Astrocyte of the hippocampus (primary cell): ENCODE results near the gene NMT2.
"Not testable (repeated sequence)": the region's sequence is repeated elsewhere in the genome, so short reads cannot be mapped to it uniquely, and the experiment has no call there.

Experiments
- DNase-seq: peaks from one replicate; pipeline ENCODE4 v3.0.0; 2011; ENCODE audit warnings: low read depth, low spot score

NMT2 gene

DNA sequence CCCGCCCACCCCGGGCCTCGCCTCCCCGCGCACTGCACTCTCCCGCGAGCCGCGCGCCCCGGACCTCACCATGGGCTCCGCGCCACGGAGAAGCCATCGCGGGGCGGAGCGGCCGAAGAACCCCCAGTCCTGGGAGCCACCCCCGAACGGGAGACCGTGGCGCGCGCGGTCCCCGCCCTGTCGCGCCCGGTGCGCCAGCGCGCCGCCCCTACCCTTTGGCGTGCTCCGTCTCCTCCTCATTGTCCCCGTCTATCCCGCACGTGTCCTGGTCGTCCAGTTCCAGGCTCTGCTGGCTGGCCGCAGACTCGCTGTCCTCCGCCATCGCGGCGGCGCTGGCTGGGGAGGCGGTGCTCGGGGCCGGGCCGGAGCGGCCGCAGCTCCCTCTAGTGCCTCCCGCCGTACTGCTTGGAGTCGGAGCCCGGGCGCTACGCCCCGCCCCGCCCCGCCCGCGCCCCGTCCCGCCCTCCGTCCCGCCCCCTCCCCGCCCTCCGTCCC is at the start of gene NMT2:
Gene NMT2, minus strand, starts transcription at position 403 of the 495 bp plus-strand sequence. Its CDS starts 81 bp downstream, at position 322.
- DNase-seq: no peak

DNA sequence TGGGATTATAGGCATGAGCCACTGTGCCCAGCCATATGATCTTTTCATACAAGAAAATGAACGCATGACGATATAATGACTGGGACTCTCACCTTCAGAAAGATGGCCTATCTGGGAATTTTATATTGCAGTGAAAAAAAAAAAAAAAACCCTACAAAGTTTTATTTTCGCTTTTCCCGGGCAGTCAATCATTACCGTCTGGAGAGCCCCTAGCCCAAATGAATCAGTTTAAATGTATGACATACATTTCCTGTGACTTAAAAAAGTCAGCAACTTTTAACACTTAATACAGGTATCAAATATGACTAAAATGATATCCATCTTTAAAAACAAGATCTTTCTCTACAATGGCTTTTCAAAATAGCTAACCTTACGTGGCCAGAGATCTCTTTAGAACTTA is 48.2 kb upstream of the NMT2 start:
- no peak for DNase-seq

DNA sequence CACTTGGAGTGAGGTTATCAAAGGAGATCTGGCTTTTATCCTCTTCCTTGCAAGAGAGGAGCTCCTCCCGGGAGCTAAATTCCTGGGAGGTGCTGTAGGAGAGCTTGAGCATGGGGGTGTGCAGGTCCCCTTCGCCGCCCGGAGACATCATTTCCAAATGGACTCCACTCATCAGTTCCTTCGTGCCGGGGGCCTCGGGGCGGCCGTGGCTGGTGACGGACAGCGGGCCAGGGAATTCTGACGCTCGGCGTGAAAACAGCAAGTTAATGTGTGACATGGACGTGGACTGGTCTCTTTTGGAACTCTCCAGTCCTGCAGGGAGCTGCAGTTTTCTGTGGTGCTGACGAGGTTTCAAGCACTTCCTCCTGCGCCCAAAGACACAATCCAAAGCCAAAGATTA is 45.7 kb upstream of the NMT2 start:
- DNase-seq: no peak

DNA sequence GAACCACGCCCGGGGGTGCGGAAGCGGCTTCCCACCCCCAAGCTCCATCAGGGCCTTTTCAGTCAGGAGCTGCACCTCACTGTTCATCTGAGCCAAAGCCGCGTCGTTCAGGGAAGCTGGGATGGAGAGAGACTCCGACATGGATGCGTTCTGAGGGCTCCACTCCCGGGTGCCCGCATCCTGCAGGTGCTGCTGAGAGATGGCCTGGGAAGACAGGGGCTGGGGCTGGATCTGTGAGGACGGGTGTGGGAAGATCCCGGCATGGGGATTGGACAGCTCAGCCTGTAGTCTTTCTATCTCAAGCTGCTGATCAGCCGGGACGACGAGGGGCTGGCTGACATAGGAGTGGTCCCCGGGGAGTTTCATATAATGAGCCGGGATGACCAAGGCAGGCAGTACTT is 45.0 kb upstream of the NMT2 start:
- DNase-seq: no peak

DNA sequence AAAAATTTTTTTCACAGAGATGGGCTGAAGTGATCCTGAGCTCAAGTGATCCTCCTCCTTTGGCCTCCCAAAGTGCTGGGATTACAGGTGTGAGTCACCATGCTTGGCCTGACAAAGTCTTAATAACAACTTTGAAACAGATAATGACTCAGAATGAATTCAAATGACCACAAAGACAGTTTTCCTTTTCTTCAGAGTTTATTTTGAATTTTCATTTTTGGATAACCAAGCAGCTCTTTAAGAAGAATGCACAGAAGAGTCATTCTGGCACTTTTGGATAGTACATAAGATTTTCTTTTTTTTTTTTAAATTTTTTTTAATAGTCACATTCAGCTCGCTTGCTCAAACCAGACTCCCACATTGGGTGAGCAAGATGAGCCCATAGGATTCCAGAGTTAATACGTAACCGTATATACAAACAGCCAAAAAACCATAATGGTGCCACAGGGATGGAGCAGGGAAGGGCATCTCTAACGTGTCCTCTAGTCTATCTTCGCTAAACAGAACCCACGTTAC is 43.0 kb upstream of the NMT2 start:
- peak; percentile 52 for DNase-seq

DNA sequence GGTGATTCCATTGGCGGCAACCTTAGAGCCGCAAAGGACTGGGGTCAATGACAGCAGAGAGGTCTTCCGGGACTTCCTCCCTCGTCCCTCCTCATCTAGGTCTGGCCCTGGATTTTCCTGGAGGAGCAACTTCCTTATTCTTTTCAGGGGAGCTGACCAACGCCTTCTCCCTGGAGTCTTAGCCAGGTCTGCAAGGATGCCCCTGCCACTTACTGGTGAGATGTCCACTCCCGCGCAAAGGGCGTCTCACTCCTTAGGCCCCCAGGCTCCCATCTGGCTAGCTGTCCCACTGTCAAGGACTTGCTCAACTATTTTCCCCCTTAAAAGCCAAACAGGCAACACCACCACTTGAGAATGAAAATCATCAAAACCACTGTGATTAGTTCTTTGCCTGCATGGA is 42.0 kb upstream of the NMT2 start:
- no peak for DNase-seq

DNA sequence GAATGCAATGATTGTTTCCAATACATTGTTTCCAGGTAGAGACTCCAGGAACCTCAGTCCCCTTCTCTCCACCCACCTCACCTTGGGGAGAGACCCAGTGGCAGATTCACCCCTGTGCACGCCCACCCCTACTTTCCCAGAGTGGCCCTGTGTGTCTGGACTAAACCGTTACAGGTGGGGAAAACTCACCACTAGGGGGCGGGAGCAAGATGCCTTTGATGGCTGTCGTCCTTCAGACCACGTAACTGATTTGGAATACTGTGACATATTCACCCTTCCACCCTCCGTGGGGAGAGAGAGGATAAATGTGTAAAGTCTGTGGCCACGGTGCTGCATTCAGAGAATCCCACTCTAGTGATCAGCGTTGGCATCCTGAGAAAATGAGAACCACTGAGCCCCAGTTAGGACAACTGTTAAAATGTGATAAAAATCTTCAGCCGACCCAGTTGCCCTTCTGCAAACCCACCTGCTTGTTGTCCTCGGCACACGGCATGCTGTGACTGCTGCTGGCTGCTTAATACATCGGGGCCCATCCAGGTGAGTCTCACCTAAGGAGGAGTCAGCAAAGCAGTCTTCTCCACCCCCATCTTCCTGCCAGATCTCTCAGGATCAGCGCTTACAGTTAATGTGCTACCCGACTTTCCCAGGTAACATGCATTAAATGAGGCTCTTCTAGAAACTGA is 41.5 kb upstream of the NMT2 start:
- DNase-seq: peak; percentile 87

DNA sequence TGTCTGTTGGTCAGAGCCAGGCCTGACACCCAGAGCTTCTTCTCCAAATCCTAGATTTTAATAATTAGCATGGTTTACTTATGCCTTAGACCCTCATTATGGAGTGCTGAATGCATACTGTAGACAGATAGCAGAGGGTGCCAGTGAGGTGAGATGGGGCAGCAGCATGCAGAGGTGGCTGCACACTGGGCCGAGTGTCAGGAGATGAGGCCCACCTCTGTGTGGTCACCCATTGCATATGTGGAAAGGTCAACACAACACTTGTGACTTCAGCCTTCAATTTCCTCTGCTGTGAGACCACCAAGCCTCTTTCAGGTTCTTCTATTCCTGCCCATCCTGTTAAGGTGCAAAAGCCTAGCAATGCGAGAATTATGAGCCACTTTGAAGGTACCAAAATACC is 39.7 kb upstream of the NMT2 start:
- DNase-seq: no peak

DNA sequence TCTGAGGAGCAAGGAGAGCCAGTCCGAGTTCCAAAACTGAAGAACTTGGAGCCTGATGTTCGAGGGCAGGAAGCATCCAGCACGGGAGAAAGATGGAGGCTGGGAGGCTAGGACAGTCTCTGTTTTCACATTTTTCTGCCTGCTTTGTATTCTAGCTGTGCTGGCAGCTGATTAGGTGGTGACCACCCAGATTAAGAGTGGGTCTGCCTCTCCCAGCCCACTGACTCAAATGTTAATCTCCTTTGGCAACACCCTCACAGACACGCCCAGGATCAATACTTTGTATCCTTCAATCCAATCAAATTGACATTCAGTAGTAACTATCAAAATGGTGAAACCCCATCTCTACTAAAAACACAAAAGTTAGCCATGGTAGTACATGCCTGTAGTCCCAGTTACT is 38.9 kb upstream of the NMT2 start:
- not testable (repeated sequence) for DNase-seq

DNA sequence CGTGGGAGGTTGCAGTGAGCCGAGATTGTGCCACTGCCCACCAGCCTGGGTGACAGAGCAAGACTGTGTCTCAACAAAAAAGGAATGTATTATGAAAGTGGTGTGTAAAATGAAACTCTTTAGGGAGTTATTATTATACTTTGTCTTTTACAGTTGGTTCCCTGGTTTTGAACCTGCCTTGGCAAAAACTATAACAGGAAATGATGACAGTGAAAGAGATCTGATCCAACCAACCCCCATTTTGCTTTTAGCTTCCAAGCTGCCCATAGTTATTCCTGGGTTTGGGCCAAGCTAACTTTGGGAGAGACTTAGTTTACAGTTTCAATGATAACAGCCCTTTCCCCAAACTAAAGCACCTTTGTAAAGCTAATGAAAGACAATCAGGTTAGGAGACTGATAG is 34.1 kb upstream of the NMT2 start:
- no peak for DNase-seq

DNA sequence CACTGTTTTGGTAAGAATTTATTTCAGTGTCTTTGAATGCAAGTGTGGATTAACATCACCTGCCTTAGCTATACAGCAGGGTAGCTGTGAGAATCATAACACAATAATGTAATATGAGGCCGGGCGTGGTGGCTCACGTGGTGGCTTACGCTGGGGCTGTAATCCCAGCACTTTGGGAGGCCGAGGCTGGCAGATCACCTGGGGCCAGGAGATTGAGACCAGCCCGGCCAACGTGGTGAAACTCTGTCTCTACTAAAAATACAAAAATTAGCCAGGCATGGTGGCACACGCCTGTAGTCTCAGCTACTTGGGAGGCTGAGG is 33.8 kb upstream of the NMT2 start:
- not testable (repeated sequence) for DNase-seq

DNA sequence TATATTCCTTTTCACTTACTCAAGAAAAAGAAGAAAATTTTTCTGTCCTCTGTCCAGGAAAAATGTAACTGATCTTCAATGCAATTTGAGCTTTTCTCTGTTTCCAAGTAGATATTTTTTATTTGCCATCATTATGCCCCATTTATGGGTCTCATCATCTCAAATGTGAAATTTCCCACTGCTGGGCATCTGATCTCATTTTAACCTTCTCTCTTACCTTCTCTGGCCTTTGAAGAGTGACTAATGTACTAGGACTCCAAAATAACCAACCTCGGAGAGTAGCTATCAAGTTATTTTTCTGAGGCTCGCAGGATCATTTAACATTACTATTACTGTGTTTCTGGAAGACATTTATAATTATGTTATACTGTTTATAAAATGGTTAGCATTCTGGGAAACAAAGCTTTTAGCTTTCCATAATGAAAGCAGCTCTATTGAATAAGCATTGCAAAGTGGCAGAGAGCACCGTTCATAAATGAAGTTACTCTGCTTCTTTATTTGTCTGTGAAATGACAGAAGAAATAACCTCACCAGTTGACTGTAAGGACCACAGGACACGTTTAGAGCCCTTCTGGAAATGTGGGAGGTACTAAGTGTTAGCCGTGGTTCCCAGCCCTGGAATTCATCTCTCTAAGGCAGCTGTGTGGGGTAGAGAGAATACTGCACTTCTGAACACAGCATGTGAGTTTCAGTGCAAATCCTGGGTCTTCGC is 33.3 kb upstream of the NMT2 start:
- DNase-seq: peak; percentile 71

DNA sequence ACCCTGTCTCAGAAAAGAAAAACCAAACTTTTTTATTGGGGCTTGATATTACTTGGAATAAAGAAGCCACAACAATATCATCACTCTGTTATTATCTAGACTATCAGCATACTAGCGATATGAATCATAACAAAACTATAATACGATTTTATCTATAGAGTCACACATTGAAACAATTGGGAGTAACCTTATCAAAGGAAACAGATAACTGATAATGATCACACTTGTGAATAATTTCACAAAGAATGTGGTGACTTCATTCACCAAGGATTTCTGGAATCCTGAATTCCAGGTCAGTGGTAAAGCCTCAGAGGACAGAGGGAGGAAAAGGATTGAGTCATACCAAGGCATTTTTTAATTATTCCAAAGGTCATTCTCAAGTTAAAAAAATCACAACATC is 32.1 kb upstream of the NMT2 start:
- DNase-seq: peak; percentile 91

DNA sequence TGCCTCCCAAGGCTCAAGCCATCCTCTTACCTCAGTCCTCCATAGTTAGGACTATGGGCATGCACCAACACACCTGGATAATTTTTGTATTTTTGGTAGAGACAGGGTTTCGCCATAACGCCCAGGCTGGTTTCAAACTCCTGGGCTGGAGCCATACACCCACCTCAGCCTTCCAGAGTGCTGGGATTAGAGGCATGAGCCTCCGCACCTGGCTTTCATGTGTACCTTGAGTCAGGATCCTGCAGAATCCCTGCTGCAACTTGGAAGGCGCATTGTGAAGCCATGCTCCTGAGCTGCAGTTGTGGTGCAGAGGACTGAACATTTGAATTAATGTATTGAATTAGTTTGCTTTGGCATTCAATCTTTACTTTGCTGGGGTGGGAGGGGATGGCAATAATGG is 29.4 kb upstream of the NMT2 start:
- DNase-seq: peak; percentile 28

DNA sequence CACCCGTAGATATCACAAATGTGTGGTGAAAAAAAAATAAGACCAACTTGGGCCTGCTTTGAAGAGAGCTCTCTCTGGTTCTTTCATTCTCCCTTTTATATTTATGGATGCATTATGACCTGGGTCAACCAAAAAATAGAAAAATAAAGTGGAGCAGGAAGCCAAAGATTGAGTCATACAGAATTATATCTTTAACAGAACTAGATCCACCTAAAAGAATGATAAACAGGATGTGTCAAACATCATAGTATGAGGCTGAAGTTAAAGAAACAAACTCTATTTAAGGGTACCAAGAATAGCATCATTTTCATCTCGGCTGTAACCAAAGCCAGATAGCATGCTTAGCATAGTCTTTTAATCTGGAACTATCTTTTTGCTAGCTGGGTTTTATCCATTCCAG is 28.8 kb upstream of the NMT2 start:
- no peak for DNase-seq

DNA sequence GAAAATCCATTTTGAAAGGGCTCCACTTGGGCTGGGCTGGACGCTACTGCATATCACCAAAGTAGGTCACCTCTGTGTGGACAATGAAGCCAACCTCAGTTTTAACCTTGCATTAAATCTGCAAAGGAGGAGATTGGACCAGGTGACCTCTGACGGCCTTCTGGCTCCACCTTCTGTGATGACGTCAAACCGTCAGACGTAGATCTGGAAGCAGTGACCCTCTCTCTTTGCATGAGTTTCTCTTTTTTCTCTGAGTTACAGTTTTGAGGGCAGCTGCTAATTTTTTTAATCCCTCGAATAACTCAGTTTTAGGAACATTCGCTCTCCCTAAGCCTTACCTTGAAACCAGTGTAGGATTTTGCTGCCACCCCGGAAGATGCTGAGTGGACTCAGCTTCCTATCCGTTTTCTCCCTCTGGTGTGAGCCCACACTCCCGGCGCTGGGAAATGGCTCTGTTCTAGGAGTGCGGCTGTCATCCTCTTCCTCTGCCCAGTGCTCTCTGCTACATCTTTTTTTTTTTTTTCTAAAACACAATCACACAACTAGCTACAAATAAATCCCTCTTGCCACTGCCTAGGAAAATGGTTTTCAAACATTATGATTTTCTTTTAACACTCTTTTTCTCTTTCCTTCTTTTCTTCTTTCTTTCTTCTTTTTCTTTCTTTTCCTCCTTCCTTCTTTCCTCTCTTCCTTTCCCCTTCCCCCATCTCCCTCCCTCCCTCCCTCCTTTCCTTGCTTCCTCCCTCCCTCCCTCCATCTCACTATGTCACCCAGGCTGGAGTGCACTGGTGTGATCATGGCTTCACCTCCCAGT is 27.7 kb upstream of the NMT2 start:
- DNase-seq: no peak

DNA sequence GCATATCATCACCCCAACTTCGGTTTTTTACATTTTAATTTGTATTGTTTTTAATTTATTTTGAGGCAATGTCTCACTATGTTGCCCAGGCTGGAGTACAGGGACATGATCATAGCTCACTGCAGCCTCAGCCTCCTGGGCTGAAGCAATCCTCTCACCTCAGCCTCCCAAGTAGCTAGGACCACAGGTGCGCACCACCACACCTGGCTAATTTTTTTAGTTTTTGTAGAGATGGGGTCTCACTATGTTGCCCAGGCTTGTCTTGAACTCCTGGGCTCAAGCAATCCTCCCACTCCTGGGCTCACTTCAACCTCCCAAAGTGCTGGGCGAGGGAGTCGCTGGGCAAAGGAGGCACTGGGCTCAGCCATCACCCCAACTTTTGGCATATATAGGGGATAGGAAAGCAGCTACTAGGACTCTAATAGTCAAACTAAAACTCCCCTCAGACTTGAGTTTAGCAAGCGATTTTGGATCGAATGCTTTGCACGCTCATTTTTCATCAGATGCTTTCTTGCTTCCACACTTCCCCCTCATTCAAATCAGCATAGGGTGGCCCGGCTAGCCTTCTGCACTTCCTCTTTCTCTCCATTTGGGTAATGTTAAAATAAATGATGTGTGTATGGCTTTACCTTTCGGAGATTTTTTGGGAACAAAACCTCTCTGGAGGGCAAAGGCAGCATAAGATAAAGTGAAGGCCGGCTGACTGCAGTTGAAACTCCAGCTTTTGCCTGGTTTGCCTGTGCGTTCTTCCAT is 20.8 kb upstream of the NMT2 start:
- DNase-seq: no peak

DNA sequence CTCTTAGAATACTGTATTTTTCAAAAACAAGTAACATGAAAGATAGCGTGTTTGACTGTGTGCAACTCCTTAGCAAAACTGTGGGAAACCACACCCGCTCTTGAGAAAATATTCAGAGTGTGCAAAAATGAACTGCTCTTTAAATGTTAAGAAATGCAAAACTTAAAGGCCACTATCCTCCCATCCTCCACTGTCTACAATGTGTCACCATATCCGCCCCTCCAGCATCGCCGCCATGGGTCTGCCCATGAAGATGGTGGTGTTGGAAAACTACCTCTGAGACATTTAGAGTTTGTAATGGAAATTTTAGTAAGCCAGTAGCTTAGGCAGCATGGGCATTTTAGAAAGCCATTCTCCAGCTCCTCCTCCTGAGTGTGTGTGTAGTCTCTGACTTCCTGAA is 20.1 kb upstream of the NMT2 start:
- DNase-seq: no peak

DNA sequence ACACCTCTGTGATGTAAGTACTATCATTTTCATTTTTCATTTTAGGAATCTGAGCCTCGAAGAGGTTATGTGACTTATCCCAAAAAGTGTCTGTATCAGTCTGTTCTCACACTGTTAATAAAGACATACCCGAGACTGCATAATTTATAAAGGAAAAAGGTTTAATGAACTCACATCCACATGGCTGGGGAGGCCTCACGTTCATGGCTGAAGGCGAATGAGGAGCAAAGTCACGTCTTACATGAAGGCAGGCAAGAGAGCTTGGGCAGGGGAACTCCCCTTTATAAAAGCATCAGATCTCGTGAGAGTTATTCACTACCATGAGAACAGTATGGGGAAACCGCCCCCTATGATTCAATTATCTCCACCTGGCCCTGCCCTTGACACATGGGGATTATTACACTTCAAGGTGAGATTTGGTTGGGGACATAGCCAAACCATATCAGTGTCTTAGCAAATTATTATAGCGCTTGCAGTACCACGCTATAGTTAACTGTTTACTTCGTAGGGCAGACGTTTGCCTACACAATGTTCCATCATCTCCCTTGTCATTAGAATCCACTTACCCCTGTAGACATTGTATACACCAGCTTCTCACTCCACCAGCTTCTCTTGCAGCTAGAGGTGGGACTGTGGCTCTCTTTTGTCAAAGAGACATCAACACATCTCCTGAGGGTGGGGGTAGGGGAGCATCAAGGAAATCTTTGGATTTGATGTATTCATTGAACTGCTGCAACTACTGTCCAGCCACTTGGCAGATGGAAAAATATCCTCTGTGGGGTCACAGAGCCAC is 15.4 kb upstream of the NMT2 start:
- DNase-seq: no peak

DNA sequence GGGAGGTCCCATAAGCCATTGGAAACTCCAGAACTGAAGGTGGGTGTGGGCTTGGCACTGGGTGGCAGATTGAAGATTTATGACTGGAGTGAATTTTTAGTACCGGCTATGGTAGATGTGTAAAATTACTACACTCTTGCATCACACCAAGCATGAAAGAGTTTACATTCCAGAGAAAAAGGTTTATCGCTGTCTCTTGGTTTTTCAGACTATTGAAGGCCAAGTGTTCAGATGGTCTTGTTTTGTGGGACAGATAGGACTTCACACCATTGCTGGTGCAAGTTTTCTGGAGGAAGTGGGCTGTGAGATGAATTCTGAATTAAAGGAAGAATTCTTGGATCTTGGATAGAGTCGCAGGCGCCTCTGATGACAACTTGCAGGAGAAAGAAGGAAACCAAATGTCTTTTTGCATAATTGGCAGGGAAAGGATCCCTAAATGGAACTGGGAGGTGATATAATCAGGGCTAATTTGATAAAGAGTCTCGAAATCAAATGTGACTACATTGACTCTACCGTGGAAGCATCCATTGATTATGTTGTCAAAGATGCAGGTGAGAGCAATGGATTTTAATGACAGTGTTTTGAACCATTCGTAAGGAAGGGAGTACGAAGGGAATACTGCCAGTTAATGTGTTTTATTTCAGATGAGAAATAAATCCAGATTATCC is 14.2 kb upstream of the NMT2 start:
- no peak for DNase-seq
